Calu3 (cell line): Measurements from ENCODE around the gene SYTL2. TPM values are rescaled to one million over a fixed set of nuclear protein-coding genes. Genes with fewer than 3 reads are reported as not detected.
A peak's percentile ranks its signal among the peaks of the same experiment; 100 is the strongest.
"Not testable (repeated sequence)": the region's sequence is repeated elsewhere in the genome, so short reads cannot be mapped to it uniquely, and the experiment has no call there.

Source experiments
- BruUV-seq: library from RNA; stranded (reverse); fragments of 400-500 nt; replicated peaks from 2 replicates; lab custom pipeline; 2021; lab: Mats Ljungman, UMichigan
- CTCF ChIA-PET: fragments of 300-600 bp; sonication (Branson Sonifier 250); formaldehyde crosslinking; loops from one replicate; lab custom pipeline; 2022; ENCODE audit warnings: antibody characterized with exemption; lab: Charles Lee
- DNase-seq: peaks from one replicate; pipeline ENCODE4 v3.0.0; 2022
- H3K27ac Mint-ChIP-seq: one replicate; pipeline ENCODE4 v1.8.0; 2022; ENCODE audit warnings: mixed read lengths; ENCODE audit not compliant: unreplicated experiment
- H3K27me3 Mint-ChIP-seq: one replicate; pipeline ENCODE4 v1.8.0; 2022; ENCODE audit warnings: mixed read lengths; ENCODE audit not compliant: unreplicated experiment
- H3K36me3 Mint-ChIP-seq: one replicate; pipeline ENCODE4 v1.8.0; 2022; ENCODE audit warnings: mild to moderate bottlenecking, moderate library complexity, mixed read lengths; ENCODE audit not compliant: insufficient read depth, unreplicated experiment
- H3K4me1 Mint-ChIP-seq: one replicate; pipeline ENCODE4 v1.8.0; 2022; ENCODE audit warnings: mild to moderate bottlenecking, low read depth, mixed read lengths; ENCODE audit not compliant: unreplicated experiment
- H3K4me3 Mint-ChIP-seq: one replicate; pipeline ENCODE4 v1.8.0; 2022; ENCODE audit warnings: mild to moderate bottlenecking, low read depth, moderate library complexity, mixed read lengths; ENCODE audit not compliant: unreplicated experiment
- H3K9me3 Mint-ChIP-seq: one replicate; pipeline ENCODE4 v1.8.0; 2022; ENCODE audit warnings: low read depth, mixed read lengths; ENCODE audit not compliant: unreplicated experiment
- CTCF ChIP-seq: fragments of 200-600 bp; IDR thresholded peaks from one replicate; pipeline ENCODE4 v1.8.0; 2022; ENCODE audit warnings: antibody characterized with exemption; ENCODE audit not compliant: unreplicated experiment
- intact Hi-C: fragments of 100-400 bp; cut with micrococcal nuclease; formaldehyde crosslinking; loops from one replicate; pipeline ENCODE4 v1.10.0; 2022; ENCODE audit not compliant: unreplicated experiment
- total RNA-seq: library from RNA; stranded (reverse); gene quantifications from 2 replicates; pipeline ENCODE4 v1.2.3, GENCODE V29; 2022

Gene SYTL2
- total RNA-seq, 1 experiment from 2014 or later = 10.6 TPM

- peak overlapping the region; percentile 74 for H3K27ac Mint-ChIP-seq
- peak overlapping the region; percentile 72 for H3K4me3 Mint-ChIP-seq
- H3K9me3 Mint-ChIP-seq = no peaks in the 10 kb centered on the region
- CTCF ChIA-PET = interaction anchor here (0.7 to 1.1 kb wide), 5 partner anchors 40 to 538 kb away, joined by 3 to 7 read pairs (median 4); no protein-coding TSS in a partner anchor
- TF ChIP-seq CTCF = peak; percentile 66
- peaks cover 8% of the 10 kb centered on the region for H3K4me1 Mint-ChIP-seq
- intact Hi-C loops = loop anchor here (1.0 to 10.0 kb wide), 3 partner anchors 93 to 360 kb away; partner anchors contain the start of gene CREBZF
- peaks cover 10% of the 10 kb centered on the region for H3K36me3 Mint-ChIP-seq
- BruUV-seq = no TSS peak
- peak; percentile 88 for DNase-seq
- H3K27me3 Mint-ChIP-seq = no peaks in the 10 kb centered on the region
These were observed 43.8 kb upstream of the SYTL2 start for GRCh38 chr11:85854557-85855340.

GRCh38 chr11:85854212-85854556 is 43.2 kb upstream of the SYTL2 start:
- H3K4me3 Mint-ChIP-seq = peak overlapping the region; percentile 72
- H3K4me1 Mint-ChIP-seq = peaks cover 8% of the 10 kb centered on the region
- peak overlapping the region; percentile 74 for H3K27ac Mint-ChIP-seq
- CTCF ChIA-PET = interaction anchor here (0.7 to 1.1 kb wide), 4 partner anchors 40 to 538 kb away, joined by 3 to 7 read pairs (median 4); no protein-coding TSS in a partner anchor
- intact Hi-C loops = loop anchor here (1.0 to 10.0 kb wide), 2 partner anchors 189 to 361 kb away; partner anchors contain the start of gene CREBZF
- H3K9me3 Mint-ChIP-seq = no peaks in the 10 kb centered on the region
- no peak for DNase-seq
- no peak for TF ChIP-seq CTCF
- H3K36me3 Mint-ChIP-seq = peaks cover 10% of the 10 kb centered on the region
- BruUV-seq = TSS peak; percentile 85
- no peaks in the 10 kb centered on the region for H3K27me3 Mint-ChIP-seq

GRCh38 chr11:85853541-85853940 is 42.6 kb upstream of the SYTL2 start:
- intact Hi-C loops = loop anchor here (10.0 kb wide), 1 partner anchor 361 kb away; no protein-coding TSS in a partner anchor
- peak overlapping the region; percentile 72 for H3K4me3 Mint-ChIP-seq
- BruUV-seq, H3K4me1 Mint-ChIP-seq, DNase-seq, CTCF ChIA-PET, H3K27ac Mint-ChIP-seq, H3K27me3 Mint-ChIP-seq, H3K9me3 Mint-ChIP-seq, H3K36me3 Mint-ChIP-seq: not testable (repeated sequence)

- H3K4me3 Mint-ChIP-seq, H3K9me3 Mint-ChIP-seq, CTCF ChIA-PET, H3K27ac Mint-ChIP-seq, H3K27me3 Mint-ChIP-seq, DNase-seq, H3K36me3 Mint-ChIP-seq, H3K4me1 Mint-ChIP-seq, BruUV-seq: not testable (repeated sequence)
- intact Hi-C loops = loop anchor here (10.0 kb wide), 1 partner anchor 362 kb away; no protein-coding TSS in a partner anchor
These were observed 41.8 kb upstream of the SYTL2 start for GRCh38 chr11:85852754-85853153.

- no peak for TF ChIP-seq CTCF
- no peak overlapping the region for H3K27ac Mint-ChIP-seq
- no peak for DNase-seq
- CTCF ChIA-PET = no interaction called here
- no peaks in the 10 kb centered on the region for H3K27me3 Mint-ChIP-seq
- no peaks in the 10 kb centered on the region for H3K36me3 Mint-ChIP-seq
- H3K9me3 Mint-ChIP-seq = no peaks in the 10 kb centered on the region
- no TSS peak for BruUV-seq
- intact Hi-C loops = loop anchor here (10.0 kb wide), 1 partner anchor 254 kb away; no protein-coding TSS in a partner anchor
- peaks cover 13% of the 10 kb centered on the region for H3K4me1 Mint-ChIP-seq
- no peak overlapping the region for H3K4me3 Mint-ChIP-seq
These were observed 37.6 kb upstream of the SYTL2 start for GRCh38 chr11:85848556-85848955.
